Neural cell (in vitro differentiated cells): ENCODE data around the gene SLC7A14.

Source experiments
- EP300 ChIP-seq: fragments of 450-650 bp; conservative IDR thresholded peaks from 2 replicates; pipeline ENCODE4 v1.6.1; 2014; ENCODE audit warnings: antibody characterized with exemption, mild to moderate bottlenecking, moderate library complexity; ENCODE audit not compliant: poor library complexity, severe bottlenecking
- EZH2 ChIP-seq: fragments of 200-600, 300-800 bp; shearing (Covaris generic), sonication (generic); IDR thresholded peaks from 2 replicates; pipeline ENCODE4 v1.6.1; 2014; ENCODE audit warnings: antibody characterized with exemption, low read length, borderline replicate concordance, mild to moderate bottlenecking; ENCODE audit not compliant: insufficient read depth, poor library complexity, severe bottlenecking
- POLR2AphosphoS5 ChIP-seq: IDR thresholded peaks from 2 replicates; pipeline ENCODE4 v1.6.1; 2012
- TF ChIP-seq, protein P1 (sequence below): fragments of 450-650 bp; IDR thresholded peaks from 2 replicates; pipeline ENCODE4 v1.5.1; 2014; ENCODE audit warnings: antibody characterized with exemption, mild to moderate bottlenecking, moderate library complexity; ENCODE audit not compliant: poor library complexity, severe bottlenecking
- TF ChIP-seq, protein P2 (sequence below): IDR thresholded peaks from 2 replicates; pipeline ENCODE4 v1.6.1; 2012; ENCODE audit warnings: borderline replicate concordance

DNA sequence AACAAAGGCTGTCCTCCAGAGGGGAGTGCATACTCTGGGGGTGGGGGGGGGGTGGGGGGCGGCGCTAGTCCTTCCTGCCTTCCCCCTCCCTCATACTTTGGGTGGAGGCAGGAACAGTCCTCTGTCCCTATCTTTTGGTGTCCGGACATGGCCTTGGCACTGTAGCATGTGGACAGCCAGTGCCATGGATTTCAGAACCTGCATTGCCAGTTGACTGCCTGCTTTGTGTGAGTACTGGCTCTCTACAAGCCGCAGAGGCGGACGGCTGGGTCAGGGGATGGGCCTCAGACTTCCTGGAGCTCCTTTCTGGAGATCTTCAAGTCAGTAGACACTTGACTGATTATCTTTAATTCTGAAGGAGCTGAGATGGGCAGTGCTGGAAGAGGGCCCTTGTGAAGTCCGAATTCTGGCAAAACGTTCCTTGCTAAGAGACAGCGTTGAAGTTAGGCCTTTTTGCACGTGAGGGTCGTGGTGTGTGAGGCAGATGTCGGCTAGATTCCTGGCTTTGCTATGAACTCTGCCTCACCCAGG, 164.7 kb downstream of the SLC7A14 start:
- TF ChIP-seq POLR2AphosphoS5 (no peak), EP300 (no peak), EZH2 (no peak)
- TF ChIP-seq, protein P1, sequence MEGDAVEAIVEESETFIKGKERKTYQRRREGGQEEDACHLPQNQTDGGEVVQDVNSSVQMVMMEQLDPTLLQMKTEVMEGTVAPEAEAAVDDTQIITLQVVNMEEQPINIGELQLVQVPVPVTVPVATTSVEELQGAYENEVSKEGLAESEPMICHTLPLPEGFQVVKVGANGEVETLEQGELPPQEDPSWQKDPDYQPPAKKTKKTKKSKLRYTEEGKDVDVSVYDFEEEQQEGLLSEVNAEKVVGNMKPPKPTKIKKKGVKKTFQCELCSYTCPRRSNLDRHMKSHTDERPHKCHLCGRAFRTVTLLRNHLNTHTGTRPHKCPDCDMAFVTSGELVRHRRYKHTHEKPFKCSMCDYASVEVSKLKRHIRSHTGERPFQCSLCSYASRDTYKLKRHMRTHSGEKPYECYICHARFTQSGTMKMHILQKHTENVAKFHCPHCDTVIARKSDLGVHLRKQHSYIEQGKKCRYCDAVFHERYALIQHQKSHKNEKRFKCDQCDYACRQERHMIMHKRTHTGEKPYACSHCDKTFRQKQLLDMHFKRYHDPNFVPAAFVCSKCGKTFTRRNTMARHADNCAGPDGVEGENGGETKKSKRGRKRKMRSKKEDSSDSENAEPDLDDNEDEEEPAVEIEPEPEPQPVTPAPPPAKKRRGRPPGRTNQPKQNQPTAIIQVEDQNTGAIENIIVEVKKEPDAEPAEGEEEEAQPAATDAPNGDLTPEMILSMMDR: no peak
- TF ChIP-seq, protein P2, sequence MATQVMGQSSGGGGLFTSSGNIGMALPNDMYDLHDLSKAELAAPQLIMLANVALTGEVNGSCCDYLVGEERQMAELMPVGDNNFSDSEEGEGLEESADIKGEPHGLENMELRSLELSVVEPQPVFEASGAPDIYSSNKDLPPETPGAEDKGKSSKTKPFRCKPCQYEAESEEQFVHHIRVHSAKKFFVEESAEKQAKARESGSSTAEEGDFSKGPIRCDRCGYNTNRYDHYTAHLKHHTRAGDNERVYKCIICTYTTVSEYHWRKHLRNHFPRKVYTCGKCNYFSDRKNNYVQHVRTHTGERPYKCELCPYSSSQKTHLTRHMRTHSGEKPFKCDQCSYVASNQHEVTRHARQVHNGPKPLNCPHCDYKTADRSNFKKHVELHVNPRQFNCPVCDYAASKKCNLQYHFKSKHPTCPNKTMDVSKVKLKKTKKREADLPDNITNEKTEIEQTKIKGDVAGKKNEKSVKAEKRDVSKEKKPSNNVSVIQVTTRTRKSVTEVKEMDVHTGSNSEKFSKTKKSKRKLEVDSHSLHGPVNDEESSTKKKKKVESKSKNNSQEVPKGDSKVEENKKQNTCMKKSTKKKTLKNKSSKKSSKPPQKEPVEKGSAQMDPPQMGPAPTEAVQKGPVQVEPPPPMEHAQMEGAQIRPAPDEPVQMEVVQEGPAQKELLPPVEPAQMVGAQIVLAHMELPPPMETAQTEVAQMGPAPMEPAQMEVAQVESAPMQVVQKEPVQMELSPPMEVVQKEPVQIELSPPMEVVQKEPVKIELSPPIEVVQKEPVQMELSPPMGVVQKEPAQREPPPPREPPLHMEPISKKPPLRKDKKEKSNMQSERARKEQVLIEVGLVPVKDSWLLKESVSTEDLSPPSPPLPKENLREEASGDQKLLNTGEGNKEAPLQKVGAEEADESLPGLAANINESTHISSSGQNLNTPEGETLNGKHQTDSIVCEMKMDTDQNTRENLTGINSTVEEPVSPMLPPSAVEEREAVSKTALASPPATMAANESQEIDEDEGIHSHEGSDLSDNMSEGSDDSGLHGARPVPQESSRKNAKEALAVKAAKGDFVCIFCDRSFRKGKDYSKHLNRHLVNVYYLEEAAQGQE: no peak
